ENCODE data around the gene MRPL16.

Gene MRPL16

DNA sequence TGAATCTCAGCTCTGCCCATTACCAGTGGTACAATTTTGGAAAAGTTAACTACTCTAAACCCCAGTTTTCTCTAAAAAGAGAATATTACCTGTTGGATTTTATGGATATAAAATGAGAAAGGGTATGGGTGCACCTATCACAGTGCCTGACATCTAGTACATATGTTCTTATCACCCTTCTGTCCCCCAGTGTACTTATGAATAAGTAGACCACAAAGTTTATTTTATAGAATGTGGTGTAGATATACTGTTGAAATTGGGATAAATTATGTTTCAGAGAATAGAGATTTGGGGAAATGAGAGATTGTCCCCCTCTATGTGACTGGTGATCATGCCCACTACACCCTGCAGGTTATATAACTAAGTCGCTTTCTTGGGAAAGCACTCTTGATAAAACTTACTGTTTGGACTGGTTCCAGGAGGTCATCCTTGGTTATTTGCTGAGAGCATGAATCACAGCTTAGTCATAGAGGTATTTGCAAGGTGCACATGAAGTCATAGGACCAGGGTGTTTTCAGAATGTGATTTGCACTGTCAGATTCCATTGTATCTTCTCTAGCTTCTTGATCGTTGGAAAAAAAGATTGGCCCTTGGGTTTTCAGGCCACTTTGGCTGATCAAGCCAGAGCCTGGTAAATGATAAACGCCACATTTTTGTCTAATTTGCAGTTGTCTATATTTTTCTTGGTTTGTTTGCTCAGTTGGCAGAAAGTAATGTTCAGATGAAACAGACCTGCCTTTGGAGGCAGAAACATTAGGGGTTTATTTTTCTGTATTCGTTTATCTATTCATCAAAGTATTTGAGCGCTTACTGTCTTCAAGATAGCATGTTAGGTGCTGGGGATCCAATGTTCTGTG lies 34.1 kb downstream of the MRPL16 start:
- no peak overlapping the region for H3K27ac ChIP-seq (ENCODE audit: low read depth, low read length)
- H3F3A ChIP-seq (ENCODE audit: control insufficient read depth, insufficient read depth): no peaks in the 10 kb centered on the region
- H3K36me3 ChIP-seq (ENCODE audit: control insufficient read depth, low read length): no peaks in the 10 kb centered on the region
- H3K9me2 ChIP-seq (replicated peaks; ENCODE audit: control insufficient read depth, low read length): no peaks in the 10 kb centered on the region
- no peak for TF ChIP-seq EZH2phosphoT487 (IDR thresholded peaks at IDR 0.05; ENCODE audit: borderline replicate concordance, low read length)
- TF ChIP-seq, protein P1, sequence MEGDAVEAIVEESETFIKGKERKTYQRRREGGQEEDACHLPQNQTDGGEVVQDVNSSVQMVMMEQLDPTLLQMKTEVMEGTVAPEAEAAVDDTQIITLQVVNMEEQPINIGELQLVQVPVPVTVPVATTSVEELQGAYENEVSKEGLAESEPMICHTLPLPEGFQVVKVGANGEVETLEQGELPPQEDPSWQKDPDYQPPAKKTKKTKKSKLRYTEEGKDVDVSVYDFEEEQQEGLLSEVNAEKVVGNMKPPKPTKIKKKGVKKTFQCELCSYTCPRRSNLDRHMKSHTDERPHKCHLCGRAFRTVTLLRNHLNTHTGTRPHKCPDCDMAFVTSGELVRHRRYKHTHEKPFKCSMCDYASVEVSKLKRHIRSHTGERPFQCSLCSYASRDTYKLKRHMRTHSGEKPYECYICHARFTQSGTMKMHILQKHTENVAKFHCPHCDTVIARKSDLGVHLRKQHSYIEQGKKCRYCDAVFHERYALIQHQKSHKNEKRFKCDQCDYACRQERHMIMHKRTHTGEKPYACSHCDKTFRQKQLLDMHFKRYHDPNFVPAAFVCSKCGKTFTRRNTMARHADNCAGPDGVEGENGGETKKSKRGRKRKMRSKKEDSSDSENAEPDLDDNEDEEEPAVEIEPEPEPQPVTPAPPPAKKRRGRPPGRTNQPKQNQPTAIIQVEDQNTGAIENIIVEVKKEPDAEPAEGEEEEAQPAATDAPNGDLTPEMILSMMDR (IDR thresholded peaks at IDR 0.05; ENCODE audit: low read depth, low read length, poor library complexity, severe bottlenecking): no peak
- H3K9me3 ChIP-seq (ENCODE audit: control insufficient read depth, insufficient read depth, low read length): no peaks in the 10 kb centered on the region
- H3K4me1 ChIP-seq (ENCODE audit: control insufficient read depth, low read length): peaks cover 16% of the 10 kb centered on the region
- no peaks in the 10 kb centered on the region for H3K79me2 ChIP-seq (ENCODE audit: control insufficient read depth, low read length)
- no peaks in the 10 kb centered on the region for H4K20me1 ChIP-seq (ENCODE audit: control insufficient read depth, insufficient read depth, low read depth, low read length)
- no peak overlapping the region for H3K4me3 ChIP-seq (ENCODE audit: low read length)
- no peaks in the 10 kb centered on the region for H3K27me3 ChIP-seq (ENCODE audit: control insufficient read depth, low read length)
- no peak overlapping the region for H3K4me2 ChIP-seq (ENCODE audit: low read length)

- Histone ChIP-seq H3K27me3 (ENCODE audit: control insufficient read depth, low read length) (no peaks in the 10 kb centered on the region), H3F3A (ENCODE audit: control insufficient read depth, insufficient read depth) (no peaks in the 10 kb centered on the region), H3K4me1 (ENCODE audit: control insufficient read depth, low read length) (peaks cover 16% of the 10 kb centered on the region), H3K36me3 (ENCODE audit: control insufficient read depth, low read length) (no peaks in the 10 kb centered on the region), H3K27ac (ENCODE audit: low read depth, low read length) (no peak overlapping the region), H3K9me3 (ENCODE audit: control insufficient read depth, insufficient read depth, low read length) (no peaks in the 10 kb centered on the region), H3K4me3 (ENCODE audit: low read length) (no peak overlapping the region; the same call in 1 of the 2 replicates), H3K79me2 (ENCODE audit: control insufficient read depth, low read length) (no peaks in the 10 kb centered on the region), H3K9me2 (replicated peaks; ENCODE audit: control insufficient read depth, low read length) (no peaks in the 10 kb centered on the region), H3K4me2 (ENCODE audit: low read length) (no peak overlapping the region), H4K20me1 (ENCODE audit: control insufficient read depth, insufficient read depth, low read depth, low read length) (no peaks in the 10 kb centered on the region)
- TF ChIP-seq, protein P1 (IDR thresholded peaks at IDR 0.05; ENCODE audit: low read depth, low read length, poor library complexity, severe bottlenecking): no peak
- TF ChIP-seq EZH2phosphoT487 (IDR thresholded peaks at IDR 0.05; ENCODE audit: borderline replicate concordance, low read length): no peak
Observed at GRCh38 chr11:59773083-59773440, 37.5 kb downstream of the MRPL16 start.

GRCh38 chr11:59771605-59772004 lies 39.0 kb downstream of the MRPL16 start:
- H3K9me3 ChIP-seq (ENCODE audit: control insufficient read depth, insufficient read depth, low read length): no peaks in the 10 kb centered on the region
- H3K4me3 ChIP-seq (ENCODE audit: low read length): peak overlapping the region; percentile 61; the same call in 1 of the 2 replicates
- H3K27me3 ChIP-seq (ENCODE audit: control insufficient read depth, low read length): no peaks in the 10 kb centered on the region
- H3K9me2 ChIP-seq (replicated peaks; ENCODE audit: control insufficient read depth, low read length): no peaks in the 10 kb centered on the region
- no peaks in the 10 kb centered on the region for H3K36me3 ChIP-seq (ENCODE audit: control insufficient read depth, low read length)
- H3F3A ChIP-seq (ENCODE audit: control insufficient read depth, insufficient read depth): no peaks in the 10 kb centered on the region
- H3K79me2 ChIP-seq (ENCODE audit: control insufficient read depth, low read length): no peaks in the 10 kb centered on the region
- H3K4me1 ChIP-seq (ENCODE audit: control insufficient read depth, low read length): peaks cover 18% of the 10 kb centered on the region
- H4K20me1 ChIP-seq (ENCODE audit: control insufficient read depth, insufficient read depth, low read depth, low read length): no peaks in the 10 kb centered on the region
- H3K4me2 ChIP-seq (ENCODE audit: low read length): peak overlapping the region; percentile 67
- TF ChIP-seq, protein P1 (IDR thresholded peaks at IDR 0.05; ENCODE audit: low read depth, low read length, poor library complexity, severe bottlenecking): no peak
- no peak for TF ChIP-seq EZH2phosphoT487 (IDR thresholded peaks at IDR 0.05; ENCODE audit: borderline replicate concordance, low read length)
- peak overlapping the region; percentile 50; the same call in 1 of the 2 replicates for H3K27ac ChIP-seq (ENCODE audit: low read depth, low read length)
